Measurements from ENCODE around the gene IRAK3. TPM values are rescaled to one million over a fixed set of nuclear protein-coding genes. Genes with fewer than 3 reads are reported as not detected.

Gene IRAK3
- total RNA-seq, 1 donor from 2014 or later, result 1.8 TPM

DNA sequence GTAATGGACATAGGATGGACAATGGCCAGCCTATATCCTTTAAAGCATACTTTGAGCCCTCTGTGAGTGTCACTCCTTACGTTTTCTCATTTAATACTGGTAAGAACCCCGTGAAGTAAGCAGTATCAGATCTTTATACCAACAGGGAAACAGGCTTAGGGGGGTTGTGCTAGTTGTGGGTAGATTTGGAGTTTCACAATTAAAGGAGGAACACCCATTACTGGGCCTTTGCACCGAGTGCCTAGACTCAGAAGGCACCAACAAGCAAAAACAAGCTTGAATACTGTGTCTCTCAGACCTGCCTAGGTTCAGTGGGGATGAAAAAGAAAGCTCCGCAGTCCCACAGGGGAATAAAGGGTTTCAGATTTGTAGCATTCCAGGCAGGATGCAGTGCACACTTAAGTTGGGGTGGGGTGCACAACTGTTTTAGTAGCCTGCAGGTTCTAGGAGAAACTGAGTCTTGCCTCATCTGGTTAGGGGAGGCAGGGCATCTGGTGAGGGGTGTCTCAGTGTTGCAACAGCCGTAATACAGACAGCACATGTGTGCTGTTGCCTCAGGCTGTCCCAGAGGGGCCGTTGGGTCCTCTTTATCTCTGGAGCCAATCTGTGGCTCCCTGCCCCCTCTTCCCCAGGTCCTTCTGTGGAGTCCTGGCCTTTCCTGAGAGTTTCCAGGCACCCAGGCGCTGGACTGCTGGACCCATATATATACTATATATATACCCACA, 51.2 kb downstream of the IRAK3 start:
- H3K9me3 Mint-ChIP-seq, result no peaks in the 10 kb centered on the region
- peaks cover under 1% of the 10 kb centered on the region for H3K36me3 Mint-ChIP-seq (ENCODE audit: low read depth)
- DNase-seq, result no peak
- H3K4me1 Mint-ChIP-seq, result peaks cover 3% of the 10 kb centered on the region
- intact Hi-C loops (cut with micrococcal nuclease), result no loop called here
- H3K27me3 Mint-ChIP-seq, result peaks cover 23% of the 10 kb centered on the region
- no peak overlapping the region for H3K27ac Mint-ChIP-seq
- H3K4me3 Mint-ChIP-seq, result no peak overlapping the region

DNA sequence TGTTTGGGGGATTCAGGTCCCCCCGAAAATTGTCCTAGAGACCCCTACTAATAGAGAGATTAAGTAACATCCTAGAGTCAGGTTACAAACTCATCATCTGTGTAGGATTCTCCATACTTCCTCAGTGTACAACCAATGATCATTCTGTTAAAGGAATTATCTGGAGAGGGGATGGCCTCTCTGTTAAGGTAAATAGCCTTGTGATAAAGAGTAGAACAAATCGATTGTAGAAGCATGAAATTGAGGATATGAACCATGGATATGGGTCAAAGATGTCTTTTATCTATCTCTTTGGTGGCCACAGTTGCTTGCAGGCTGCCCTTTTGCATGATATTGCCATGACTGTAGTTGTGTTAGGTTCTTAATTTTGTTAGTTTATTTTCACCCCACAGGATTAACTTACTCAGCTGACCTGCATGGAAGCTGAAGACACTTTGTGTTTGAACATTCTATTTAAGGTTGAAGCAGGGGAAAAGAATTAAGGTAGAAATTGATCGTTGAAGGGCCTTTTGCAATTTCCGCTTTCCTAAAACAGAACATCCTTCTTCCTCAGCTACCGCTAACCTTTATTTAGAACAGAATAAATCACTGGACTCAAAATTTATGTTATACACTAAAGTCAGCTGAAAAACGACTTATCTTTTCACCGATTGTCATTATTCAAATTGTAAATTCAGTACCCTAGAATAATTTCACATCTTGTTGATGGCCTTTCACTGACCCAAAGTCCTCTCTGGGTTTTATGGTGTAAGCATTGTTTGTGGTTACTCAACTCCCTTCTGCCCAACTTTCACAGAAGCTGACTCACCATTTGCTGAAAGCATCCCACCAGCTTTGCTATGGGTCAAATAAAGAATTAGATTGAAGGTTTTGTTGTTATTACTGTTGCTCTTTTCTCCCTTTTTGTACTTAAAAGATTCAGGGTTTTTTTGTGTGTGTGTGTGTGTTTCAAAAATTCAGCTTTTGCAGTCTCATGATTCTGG, 52.3 kb downstream of the IRAK3 start:
- Mint-ChIP-seq H3K4me1 (peaks cover 3% of the 10 kb centered on the region), H3K36me3 (ENCODE audit: low read depth) (peaks cover 1% of the 10 kb centered on the region), H3K27ac (no peak overlapping the region), H3K9me3 (no peaks in the 10 kb centered on the region), H3K27me3 (peaks cover 20% of the 10 kb centered on the region), H3K4me3 (no peak overlapping the region)
- no peak for DNase-seq
- intact Hi-C loops (cut with micrococcal nuclease), result no loop called here

DNA sequence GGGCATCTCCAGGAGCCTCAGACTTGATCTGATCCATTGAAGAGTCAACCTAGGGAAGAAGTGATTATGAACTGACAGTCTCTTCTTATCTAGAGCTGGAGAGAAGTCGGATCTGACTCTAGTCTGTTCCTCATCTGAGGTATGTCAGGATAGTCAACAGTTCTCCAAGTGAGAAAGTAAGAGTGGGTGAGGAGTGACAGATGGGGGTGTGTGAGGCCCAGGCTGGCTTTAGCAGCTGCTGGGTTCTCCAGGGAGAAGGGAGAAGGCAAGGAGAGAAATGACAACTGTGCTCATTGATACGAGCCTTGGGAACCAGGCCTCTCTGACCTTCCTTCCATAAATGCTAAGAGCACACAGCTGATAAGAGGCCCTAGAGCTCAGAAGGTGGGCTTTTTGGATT, 53.3 kb downstream of the IRAK3 start:
- peaks cover 12% of the 10 kb centered on the region for H3K27me3 Mint-ChIP-seq
- intact Hi-C loops (cut with micrococcal nuclease), result no loop called here
- no peaks in the 10 kb centered on the region for H3K9me3 Mint-ChIP-seq
- H3K4me1 Mint-ChIP-seq, result no peaks in the 10 kb centered on the region
- peaks cover 1% of the 10 kb centered on the region for H3K36me3 Mint-ChIP-seq (ENCODE audit: low read depth)
- no peak overlapping the region for H3K4me3 Mint-ChIP-seq
- no peak for DNase-seq
- no peak overlapping the region for H3K27ac Mint-ChIP-seq

DNA sequence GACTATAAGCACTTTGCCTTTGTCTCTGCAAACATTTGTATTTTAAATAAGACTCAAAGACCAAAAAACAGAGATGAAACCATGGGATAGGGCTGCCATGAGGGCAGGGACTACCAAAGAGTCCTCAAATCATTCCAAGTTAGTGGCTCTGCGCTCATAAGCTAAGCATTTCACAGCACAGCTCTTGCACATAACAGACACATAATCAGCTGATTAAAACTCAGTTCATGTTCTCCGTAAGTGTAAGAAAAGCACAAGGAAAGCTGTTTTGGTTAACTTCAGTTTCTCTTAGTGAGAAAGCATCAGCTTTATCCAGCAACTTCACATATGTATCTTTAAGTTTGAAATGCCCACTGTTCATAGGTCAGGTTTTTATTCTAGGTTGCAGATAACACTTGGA, 54.9 kb downstream of the IRAK3 start:
- DNase-seq, result no peak

DNA sequence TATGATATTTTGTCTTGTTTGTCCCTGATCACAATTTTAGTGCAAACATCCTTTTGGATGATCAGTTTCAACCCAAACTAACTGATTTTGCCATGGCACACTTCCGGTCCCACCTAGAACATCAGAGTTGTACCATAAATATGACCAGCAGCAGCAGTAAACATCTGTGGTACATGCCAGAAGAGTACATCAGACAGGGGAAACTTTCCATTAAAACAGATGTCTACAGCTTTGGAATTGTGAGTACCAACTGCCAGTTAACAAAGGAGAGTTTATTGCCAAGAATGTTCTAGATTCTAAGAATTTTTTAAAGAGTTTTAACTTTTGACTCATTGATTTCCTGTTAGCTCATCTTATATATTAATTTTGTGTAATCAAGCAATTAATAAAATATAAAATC, 55.4 kb downstream of the IRAK3 start:
- no peaks in the 10 kb centered on the region for H3K4me1 Mint-ChIP-seq
- no peaks in the 10 kb centered on the region for H3K9me3 Mint-ChIP-seq
- DNase-seq, result no peak
- peaks cover 1% of the 10 kb centered on the region for H3K36me3 Mint-ChIP-seq (ENCODE audit: low read depth)
- H3K27me3 Mint-ChIP-seq, result peaks cover 5% of the 10 kb centered on the region
- intact Hi-C loops (cut with micrococcal nuclease), result no loop called here
- H3K4me3 Mint-ChIP-seq, result no peak overlapping the region
- H3K27ac Mint-ChIP-seq, result no peak overlapping the region

More for the DNA sequence above, 54.9 kb downstream of the IRAK3 start:
- no peak overlapping the region for H3K4me3 Mint-ChIP-seq
- peaks cover 5% of the 10 kb centered on the region for H3K27me3 Mint-ChIP-seq
- H3K9me3 Mint-ChIP-seq, result no peaks in the 10 kb centered on the region
- H3K4me1 Mint-ChIP-seq, result no peaks in the 10 kb centered on the region
- H3K27ac Mint-ChIP-seq, result no peak overlapping the region
- intact Hi-C loops (cut with micrococcal nuclease), result no loop called here
- H3K36me3 Mint-ChIP-seq (ENCODE audit: low read depth), result peaks cover 1% of the 10 kb centered on the region

DNA sequence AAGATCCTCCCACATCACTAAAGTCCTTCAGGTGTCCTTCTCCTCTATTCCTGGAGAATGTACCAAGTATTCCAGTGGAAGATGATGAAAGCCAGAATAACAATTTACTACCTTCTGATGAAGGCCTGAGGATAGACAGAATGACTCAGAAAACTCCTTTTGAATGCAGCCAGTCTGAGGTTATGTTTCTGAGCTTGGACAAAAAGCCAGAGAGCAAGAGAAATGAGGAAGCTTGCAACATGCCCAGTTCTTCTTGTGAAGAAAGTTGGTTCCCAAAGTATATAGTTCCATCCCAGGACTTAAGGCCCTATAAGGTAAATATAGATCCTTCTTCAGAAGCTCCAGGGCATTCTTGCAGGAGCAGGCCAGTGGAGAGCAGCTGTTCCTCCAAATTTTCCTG, 58.7 kb downstream of the IRAK3 start:
- Mint-ChIP-seq H3K27me3 (peaks cover 7% of the 10 kb centered on the region), H3K4me3 (no peak overlapping the region), H3K9me3 (no peaks in the 10 kb centered on the region), H3K4me1 (no peaks in the 10 kb centered on the region), H3K36me3 (ENCODE audit: low read depth) (peaks cover 1% of the 10 kb centered on the region), H3K27ac (no peak overlapping the region)
- no peak for DNase-seq
- intact Hi-C loops (cut with micrococcal nuclease), result no loop called here

DNA sequence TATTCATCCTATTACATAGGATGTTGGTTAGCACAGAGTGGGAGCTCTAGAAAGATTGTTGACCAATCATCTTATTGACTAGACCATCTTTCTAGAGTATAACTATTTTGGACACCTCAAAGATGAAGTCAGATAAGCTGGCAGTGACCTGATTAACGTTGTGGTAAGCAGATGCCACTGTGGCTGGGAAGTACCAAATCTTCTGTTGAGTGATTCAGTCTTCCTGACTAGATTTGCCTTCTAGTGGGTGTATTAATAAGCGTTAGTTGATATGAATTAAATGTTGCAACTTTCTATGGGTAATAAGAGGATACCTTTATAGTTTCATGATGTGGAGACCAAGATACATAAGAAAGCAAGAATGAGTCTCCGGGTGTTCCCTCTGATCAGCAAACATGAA, 62.0 kb downstream of the IRAK3 start:
- H3K36me3 Mint-ChIP-seq (ENCODE audit: low read depth), result no peaks in the 10 kb centered on the region
- H3K9me3 Mint-ChIP-seq, result no peaks in the 10 kb centered on the region
- H3K27me3 Mint-ChIP-seq, result peaks cover 18% of the 10 kb centered on the region
- H3K27ac Mint-ChIP-seq, result no peak overlapping the region
- DNase-seq, result no peak
- H3K4me1 Mint-ChIP-seq, result no peaks in the 10 kb centered on the region
- no peak overlapping the region for H3K4me3 Mint-ChIP-seq
- intact Hi-C loops (cut with micrococcal nuclease), result no loop called here

DNA sequence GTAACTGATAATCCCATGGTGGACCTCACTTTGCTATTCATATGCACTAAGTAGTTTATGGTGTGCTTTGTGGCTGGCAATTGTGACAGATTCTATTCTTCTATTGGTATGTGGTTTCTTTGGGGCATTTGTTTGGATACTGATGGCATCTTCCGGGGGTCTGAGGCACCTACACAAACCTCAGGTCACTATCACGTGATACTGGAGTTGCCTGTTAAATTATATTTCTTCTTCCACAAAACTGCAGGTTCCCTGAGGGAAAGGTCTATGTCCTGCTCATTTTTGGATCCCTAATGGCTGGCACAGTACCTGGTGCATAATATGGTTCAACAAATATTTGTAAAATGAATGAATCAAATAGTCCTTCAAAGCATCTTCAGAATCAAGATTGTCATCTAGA, 63.8 kb downstream of the IRAK3 start:
- Mint-ChIP-seq H3K27ac (no peak overlapping the region), H3K4me1 (no peaks in the 10 kb centered on the region), H3K4me3 (no peak overlapping the region), H3K36me3 (ENCODE audit: low read depth) (no peaks in the 10 kb centered on the region), H3K9me3 (no peaks in the 10 kb centered on the region), H3K27me3 (peaks cover 22% of the 10 kb centered on the region)
- no peak for DNase-seq
- intact Hi-C loops (cut with micrococcal nuclease), result no loop called here

DNA sequence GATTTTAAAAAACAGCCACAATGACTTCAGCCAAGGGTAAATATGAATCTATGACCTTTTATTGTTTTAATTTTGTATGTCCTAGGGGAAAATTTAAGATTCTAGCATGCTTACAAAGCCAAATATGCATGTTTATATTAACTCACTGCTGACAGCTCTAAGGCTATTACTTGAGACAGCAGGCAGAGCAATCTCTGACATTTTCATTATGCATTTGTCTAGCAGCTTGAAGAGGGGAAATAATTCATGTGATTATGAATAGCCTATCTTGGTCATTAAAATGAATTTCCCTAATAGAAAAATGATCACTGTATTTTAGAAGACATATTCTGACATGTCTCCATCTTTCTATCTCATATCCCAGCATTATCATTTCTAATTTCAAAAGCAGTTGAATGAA, 66.7 kb downstream of the IRAK3 start:
- H3K4me1 Mint-ChIP-seq, result no peaks in the 10 kb centered on the region
- H3K27ac Mint-ChIP-seq, result no peak overlapping the region
- intact Hi-C loops (cut with micrococcal nuclease), result no loop called here
- H3K4me3 Mint-ChIP-seq, result no peak overlapping the region
- no peaks in the 10 kb centered on the region for H3K9me3 Mint-ChIP-seq
- H3K27me3 Mint-ChIP-seq, result peaks cover 27% of the 10 kb centered on the region
- no peak for DNase-seq
- no peaks in the 10 kb centered on the region for H3K36me3 Mint-ChIP-seq (ENCODE audit: low read depth)

DNA sequence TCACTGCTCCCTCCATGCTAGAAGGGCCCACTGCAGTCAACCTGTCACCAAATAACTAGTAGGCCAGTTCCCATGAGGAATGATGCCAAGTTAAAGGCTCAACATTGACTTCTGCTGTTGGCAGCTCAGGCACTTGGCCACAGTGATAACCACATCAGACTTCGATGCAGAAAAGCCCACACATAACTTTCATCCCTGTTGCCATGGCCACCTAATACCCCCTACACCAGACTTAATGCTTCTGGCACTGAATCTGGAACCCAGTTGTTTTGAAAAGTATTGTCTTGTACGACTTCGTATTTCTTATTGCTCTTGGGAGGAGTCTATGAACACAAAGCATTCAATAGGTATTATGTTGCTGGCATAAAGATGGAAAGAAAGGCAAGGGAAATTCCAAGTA, 69.0 kb downstream of the IRAK3 start:
- H3K27me3 Mint-ChIP-seq, result peaks cover 23% of the 10 kb centered on the region
- H3K36me3 Mint-ChIP-seq (ENCODE audit: low read depth), result no peaks in the 10 kb centered on the region
- H3K4me3 Mint-ChIP-seq, result no peak overlapping the region
- intact Hi-C loops (cut with micrococcal nuclease), result no loop called here
- H3K4me1 Mint-ChIP-seq, result no peaks in the 10 kb centered on the region
- H3K27ac Mint-ChIP-seq, result no peak overlapping the region
- DNase-seq, result no peak
- H3K9me3 Mint-ChIP-seq, result no peaks in the 10 kb centered on the region

DNA sequence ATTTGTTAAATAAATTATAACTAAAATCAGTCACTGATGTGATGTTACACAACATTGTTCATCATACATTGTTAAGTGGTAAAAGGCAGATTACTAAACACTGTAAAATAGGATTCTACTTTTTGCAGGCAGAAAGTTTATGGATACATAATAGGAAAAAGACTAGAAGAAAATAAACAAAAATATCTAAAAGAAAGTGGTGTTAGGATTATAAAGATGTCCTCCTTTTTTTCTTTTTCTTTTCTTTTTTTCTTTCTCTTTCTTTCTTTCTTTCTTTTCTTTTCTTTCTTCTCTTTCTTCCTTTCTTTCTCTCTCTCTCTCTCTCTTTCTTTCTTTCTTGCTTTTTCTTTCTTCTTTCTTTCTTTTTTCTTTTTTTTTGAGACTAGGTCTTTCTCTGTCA, 73.7 kb downstream of the IRAK3 start:
- Mint-ChIP-seq H3K27me3 (peaks cover 9% of the 10 kb centered on the region), H3K9me3 (no peaks in the 10 kb centered on the region), H3K27ac (no peak overlapping the region), H3K4me3 (no peak overlapping the region), H3K4me1 (peaks cover 3% of the 10 kb centered on the region), H3K36me3 (ENCODE audit: low read depth) (no peaks in the 10 kb centered on the region)
- intact Hi-C loops (cut with micrococcal nuclease), result no loop called here
- no peak for DNase-seq

DNA sequence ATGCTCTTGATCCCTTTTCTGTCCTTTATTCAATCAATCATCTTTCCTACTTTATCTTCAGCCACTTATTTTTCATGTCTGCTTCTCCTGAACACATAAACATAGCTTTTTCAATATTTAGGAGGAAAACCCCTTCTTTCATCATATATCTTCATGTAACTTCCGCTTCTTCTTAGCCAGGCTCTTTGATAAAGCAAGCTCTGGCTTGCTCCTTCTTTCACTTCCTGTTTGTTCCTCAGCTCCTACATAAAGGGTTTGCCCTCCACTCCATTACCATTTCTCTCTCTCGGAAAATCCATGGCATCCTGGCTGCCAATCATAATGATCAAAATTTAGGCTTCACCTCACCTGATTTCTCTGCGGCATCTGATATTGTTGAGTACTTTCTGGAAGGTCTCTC, 79.5 kb downstream of the IRAK3 start:
- no peak for DNase-seq
- Mint-ChIP-seq H3K4me3 (no peak overlapping the region), H3K9me3 (no peaks in the 10 kb centered on the region), H3K27me3 (peaks cover 2% of the 10 kb centered on the region), H3K36me3 (ENCODE audit: low read depth) (no peaks in the 10 kb centered on the region), H3K27ac (no peak overlapping the region), H3K4me1 (peaks cover 6% of the 10 kb centered on the region)
- intact Hi-C loops (cut with micrococcal nuclease), result loop anchor here (5.0 kb wide), 1 partner anchor 424 kb away; no protein-coding TSS in a partner anchor

DNA sequence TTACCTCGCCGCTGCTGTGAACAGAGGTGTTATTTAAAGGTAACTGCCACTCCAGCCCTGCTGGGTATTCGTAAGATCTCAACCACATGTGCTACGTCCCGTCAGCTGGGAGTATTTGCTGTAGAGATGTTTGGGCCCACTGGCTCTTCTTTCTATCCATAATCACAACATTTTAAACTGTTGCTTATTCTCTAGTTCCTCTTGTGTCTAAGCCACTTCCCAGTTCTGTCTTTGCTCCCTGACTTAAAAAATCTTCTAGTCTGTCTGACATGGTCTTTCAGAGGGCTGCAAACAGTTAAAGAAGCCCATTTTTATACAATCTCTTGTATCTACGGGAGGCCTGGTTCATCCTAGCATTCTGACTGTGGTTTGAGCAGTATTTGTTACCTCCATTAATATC, 80.1 kb downstream of the IRAK3 start:
- Mint-ChIP-seq H3K36me3 (ENCODE audit: low read depth) (no peaks in the 10 kb centered on the region), H3K27me3 (peaks cover 1% of the 10 kb centered on the region), H3K4me3 (no peak overlapping the region), H3K9me3 (no peaks in the 10 kb centered on the region), H3K4me1 (peaks cover 6% of the 10 kb centered on the region), H3K27ac (no peak overlapping the region)
- DNase-seq, result no peak
- intact Hi-C loops (cut with micrococcal nuclease), result loop anchor here (1.0 to 5.0 kb wide), 2 partner anchors 140 to 423 kb away; no protein-coding TSS in a partner anchor

DNA sequence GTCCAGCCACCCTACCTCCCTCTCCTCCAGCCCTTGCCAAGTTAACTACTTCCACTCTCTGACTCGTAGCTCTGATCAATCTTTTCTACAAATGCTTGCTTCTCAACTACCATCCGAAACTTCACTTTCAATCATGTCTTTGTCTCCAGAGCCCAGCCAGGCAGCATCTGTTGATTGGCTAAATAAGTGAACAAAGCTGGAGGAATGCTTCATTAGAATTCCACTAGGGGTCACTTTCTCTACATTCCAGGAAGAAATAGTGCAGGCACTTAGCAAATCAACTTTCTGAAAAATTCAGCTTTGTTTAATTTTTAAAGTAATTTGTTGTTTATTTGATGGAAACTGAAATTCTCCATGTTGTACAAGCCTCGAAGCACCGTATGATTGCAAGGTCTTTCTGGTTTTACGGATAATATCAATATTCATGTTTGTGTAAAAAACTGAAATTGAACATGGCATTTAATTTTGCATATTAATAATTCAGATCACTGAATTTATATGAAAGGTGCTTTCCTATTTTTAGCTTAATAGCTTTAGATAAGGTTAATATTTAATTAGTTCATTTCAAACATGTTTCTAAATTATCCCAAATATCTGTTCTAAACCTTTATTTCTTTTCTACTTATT, 80.9 kb downstream of the IRAK3 start:
- intact Hi-C loops (cut with micrococcal nuclease), result loop anchor here (1.0 to 5.0 kb wide), 3 partner anchors 139 to 592 kb away; no protein-coding TSS in a partner anchor
- no peaks in the 10 kb centered on the region for H3K27me3 Mint-ChIP-seq
- H3K4me1 Mint-ChIP-seq, result peaks cover 6% of the 10 kb centered on the region
- H3K4me3 Mint-ChIP-seq, result no peak overlapping the region
- no peaks in the 10 kb centered on the region for H3K36me3 Mint-ChIP-seq (ENCODE audit: low read depth)
- H3K9me3 Mint-ChIP-seq, result no peaks in the 10 kb centered on the region
- no peak overlapping the region for H3K27ac Mint-ChIP-seq
- peak; percentile 74 for DNase-seq

Data from activated CD4-positive, alpha-beta T cell treated with anti-CD3 and anti-CD28 coated beads, Interleukin-2, amount 10 ng/mL, durations not matched to agents 24 days and 14 days (primary cell).